Stimulated activated CD4-positive, alpha-beta T cell treated with anti-CD3 and anti-CD28 coated beads, Interleukin-1b, Interleukin-23, amount 100 ng/mL, for 4 hours (primary cell): ENCODE results near the gene CD164L2.
A peak's percentile ranks its signal among the peaks of the same experiment; 100 is the strongest.
"Not testable (repeated sequence)": the region's sequence is repeated elsewhere in the genome, so short reads cannot be mapped to it uniquely, and the experiment has no call there.

Experiments used
- DNase-seq, 2 donors: peaks; one replicate each; pipeline ENCODE4 v3.0.0-alpha.2; 2020; ENCODE audit warnings: low read depth in 2 of 2

CD164L2 gene

DNA sequence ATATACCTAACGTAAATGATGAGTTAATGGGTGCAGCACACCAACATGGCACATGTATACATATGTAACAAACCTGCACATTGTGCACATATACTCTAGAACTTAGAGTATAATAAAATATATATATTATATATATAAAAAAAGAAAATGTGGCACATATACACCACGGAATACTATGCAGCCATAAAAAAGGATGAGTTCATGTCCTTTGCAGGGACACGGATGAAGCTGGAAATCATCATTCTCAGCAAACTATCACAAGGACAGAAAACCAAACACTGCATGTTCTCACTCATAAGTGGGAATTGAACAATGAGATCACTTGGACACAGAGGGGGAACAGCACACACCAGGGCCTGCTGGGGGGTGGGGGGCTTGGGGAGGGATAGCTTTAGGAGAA, 1.7 kb upstream of the CD164L2 start:
- not testable (repeated sequence) for DNase-seq

DNA sequence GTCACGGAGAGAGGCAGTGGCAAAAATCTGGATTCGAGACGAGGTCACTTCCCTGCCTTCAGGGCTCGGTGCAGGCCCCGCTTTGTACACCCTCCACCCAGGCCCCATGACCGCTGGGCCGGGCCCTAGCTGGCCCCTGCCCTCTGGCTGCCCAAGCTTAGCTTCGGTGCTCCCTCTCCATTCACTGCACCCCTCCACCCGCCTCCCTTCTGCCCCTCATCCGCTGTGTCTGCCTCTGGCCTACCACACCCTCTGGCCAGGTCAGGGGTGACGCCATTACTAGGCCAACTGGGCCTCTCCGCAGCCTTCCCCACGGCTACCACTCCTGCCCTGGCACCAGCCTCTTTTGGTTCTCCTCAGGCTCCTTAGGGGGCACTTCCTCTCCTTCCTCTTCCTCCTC, 528 bp upstream of the CD164L2 start:
- no peak for DNase-seq

DNA sequence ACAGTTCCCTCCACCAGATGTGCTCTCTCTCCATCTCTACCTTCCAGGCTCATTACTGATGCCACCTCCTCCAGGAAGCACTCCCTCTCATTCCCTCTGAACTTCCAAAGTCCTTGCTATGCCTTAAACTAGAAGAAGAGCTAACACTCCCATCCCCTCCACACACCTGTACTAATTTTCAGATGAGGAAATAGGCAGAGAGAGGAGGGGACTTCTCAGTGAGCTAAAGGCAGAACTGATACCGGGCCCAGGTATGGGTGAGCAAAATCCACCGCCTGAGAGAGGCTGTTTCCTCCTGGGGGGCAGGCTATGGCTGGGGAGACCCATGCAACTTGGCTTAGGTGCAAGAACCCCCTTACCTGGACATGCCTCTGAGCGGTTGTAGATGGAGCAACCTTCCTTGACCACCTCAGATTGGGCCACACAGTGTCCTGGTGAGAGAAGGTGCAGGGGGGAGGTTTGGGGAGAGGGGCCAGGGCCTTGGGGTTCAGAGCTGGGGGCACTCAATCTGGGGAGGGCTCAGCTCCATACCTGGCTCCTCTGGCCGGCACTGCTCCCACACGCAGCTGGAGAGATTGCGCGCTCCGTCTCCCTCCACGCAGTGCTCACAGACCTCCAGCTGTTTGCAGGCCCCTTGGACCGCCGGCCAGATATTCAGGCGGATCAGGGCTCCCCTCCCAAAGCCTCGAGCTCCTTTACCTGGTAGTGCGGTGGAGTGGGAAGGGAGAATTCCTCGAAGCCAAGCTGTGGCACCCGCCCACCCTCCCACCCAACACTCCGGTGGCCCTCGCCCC, 967 bp downstream of the CD164L2 start:
- no peak for DNase-seq

DNA sequence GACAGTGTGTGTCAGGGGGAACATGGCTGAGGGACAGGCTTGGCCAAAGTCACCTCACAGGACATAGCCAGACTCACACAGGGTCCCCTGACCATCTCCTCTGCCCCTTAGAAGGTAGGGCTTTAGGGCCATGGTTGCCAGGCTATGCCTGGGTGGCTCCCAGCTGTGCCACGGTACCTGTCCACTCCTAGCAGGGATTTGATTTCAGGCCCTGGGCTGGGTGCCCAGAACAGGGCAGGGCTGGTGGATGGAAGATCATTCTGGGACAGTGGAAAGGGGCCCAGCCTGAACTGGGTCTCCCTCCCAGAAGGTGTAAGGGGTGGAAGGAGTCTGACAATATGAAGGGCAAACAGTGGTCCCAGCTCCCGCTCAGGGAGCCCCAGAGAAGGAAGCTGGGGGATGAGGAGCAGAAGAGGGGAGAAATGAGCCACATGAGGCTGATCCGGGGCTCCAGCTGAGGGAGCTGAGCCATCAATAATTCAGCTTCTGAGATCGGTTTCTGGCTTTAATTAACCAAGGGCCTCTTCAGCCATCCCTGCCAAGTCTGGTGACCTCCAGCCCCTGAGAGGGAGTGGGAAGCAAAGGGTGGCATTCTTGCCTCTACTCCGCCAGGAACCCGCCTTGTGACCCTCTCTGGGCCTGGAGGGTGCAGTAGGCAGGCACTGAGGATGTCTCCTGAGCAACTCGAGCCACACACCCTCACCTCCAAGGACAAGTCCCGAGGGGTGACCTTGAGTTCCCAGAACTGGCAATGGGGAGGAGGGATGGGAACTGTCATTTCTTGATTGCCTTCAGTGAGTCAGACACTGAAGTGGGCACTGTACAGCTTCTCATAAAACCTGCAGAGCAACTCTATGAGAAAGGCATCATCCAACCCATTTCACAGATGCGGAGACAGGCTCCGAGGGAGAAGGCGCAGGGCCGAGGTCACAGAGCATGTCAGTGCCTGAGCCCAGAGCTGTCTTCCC, 2.1 kb downstream of the CD164L2 start:
- no peak for DNase-seq

DNA sequence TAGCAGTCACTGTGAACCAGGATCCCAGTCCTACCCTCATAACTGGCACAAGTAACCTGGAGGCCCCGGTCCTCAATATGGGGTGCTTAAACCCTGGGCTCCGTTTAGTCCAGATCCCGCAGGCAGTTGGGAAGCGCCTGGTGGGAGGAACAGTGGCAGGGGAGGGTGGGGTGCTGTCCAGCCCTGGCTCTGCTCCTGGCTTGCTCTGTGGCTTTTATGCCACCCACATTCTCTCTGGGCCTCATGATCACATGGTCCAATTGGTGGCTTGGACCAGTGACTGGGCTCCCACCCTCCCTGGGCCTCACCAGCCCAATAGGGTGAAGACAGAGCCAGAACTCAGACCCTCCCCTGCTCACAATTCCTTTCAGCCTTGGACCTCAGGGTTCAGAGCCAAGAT, 2.9 kb downstream of the CD164L2 start:
- no peak for DNase-seq

DNA sequence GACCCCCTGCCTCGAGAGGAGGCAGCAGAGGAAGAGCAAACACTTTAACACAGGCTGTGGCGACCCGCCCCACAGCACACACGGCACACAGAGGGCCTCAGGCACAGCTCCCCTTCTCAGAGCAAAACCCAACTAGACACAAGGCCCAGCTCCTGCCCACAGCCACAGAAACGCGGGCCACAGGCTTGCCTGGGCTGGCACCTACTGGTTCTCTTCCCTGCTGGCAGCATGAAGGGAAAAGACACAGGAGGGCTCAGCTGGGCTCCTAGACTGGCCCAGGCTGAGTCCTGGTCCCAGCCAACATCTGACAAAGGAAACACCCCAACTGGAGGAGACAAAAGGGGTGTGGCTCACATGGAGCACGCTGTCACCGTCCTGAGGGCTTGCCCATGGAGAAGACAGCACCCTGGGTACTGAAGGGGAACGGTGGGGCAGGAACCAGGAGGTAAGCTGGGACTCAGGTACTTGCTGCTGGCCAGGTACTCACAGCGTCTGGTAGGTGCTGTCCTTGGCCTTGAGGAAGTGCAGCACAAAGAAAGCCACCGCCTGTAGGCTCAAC, 3.5 kb downstream of the CD164L2 start:
- no peak for DNase-seq

DNA sequence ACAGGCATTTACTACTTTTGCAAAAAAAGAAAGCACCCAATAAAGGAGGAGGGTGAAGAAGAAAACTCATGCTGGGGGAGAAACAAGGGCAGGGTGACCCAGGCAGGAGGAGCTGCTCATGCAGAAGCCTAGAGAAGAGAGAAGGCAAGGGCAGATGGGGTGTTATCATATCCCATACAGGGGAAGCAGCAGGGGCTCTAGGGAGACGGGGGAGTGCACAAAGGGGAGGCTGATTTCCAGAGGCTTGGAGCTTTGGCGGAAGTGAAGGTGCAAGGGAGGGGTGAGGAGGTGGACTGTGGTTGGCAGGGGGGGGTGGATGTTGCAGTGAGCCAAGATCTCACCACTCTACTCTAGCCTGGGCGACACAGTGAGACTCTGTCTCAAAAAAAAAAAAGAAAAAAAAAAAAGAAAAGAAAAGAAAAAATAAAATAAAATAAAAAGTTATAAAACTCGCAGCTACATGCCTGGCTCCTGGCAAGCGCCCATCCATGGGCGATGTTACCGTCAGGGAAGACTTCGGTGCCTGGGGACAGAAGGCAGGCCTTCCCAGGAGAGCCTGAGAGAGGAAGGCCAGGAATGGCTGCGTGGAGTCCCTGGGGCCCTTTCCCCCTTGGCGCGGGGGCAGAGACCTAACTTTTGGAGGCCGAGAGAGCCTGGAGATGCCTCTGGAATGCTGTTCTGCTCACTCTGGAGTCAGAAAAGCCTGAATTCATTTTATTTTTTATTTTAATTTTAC, 5.2 kb downstream of the CD164L2 start:
- no peak for DNase-seq

DNA sequence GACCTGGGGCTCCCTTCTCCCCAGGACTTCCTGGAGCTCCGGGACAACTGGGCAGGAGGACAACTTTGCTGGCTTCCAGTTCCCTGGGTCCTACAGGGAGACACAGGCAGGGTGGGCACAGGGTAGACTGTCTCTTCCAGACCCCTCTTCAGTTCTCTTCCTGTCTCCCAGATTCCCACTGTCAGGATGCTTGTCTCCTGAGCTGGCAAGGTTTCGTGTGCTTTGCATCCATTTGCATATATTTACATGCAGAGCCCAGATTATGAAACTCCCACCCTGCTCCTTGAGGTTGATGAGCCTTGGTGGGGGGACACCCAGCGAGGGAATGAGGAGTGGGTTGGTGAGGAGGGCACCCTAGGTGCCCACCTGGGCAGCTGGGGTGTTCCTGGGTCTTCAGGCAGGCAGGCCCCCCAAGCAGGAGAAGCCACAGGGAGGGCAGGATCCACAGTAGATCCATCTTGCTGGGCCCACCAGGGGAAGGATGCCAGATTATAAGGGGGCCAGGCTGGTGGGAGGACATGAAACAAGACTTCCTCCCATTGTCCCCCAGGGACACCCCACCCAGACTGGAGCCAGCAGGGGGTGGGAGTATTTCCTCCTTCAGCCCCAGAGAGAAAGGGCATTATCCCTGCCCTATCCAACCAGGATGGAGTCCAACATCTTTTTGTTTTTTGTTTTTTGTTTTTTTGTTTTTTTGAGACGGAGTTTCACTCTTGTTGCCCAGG, 8.6 kb downstream of the CD164L2 start, which contains the start of gene FCN3:
FCN3 (minus strand) TSS at position 463 of the 725 bp plus-strand sequence; CDS start at position 457, 6 bp downstream.
- DNase-seq, result no peak

DNA sequence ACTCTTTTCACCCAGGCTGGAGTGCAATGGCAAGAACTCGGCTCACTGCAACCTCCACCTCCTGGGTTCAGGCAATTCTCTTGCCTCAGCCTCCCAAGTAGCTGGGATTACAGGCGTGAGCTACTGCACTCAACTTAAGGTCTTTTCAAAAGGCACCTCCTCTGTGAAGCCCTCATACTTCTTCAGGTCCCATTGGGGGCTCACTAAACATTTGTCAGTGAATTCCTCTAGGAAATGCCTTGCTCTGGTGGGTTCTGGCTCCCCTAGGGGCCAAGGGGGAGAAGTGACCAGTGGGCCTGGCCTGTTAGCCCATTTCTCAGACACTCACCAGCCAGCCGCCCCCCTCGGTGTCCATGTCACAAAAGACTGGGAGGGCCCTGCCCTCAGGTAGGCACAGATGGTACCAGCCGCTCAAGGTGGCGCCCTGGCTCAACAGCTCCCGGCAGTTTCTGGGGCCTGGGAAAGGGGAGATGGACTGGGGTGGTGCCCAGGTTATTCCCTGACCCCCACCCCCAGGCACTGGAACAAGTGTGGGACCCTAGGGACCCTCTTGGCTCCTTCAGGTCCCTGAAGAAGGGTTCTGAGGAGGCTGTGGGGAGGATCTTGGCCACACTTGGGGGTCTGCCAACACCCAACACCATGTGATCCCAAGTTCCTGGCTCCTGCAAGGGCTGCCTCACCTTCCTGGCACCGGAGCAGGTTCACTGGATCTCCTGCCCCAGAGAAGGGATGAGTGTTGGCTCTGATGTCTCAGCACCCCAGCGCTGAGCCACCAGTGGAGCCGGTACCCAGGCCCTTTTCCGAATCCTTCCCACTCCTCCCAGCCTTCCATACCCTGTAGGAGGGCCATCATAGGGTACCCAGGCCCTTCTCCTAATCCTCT, 10.1 kb downstream of the CD164L2 start:
- no peak for DNase-seq

DNA sequence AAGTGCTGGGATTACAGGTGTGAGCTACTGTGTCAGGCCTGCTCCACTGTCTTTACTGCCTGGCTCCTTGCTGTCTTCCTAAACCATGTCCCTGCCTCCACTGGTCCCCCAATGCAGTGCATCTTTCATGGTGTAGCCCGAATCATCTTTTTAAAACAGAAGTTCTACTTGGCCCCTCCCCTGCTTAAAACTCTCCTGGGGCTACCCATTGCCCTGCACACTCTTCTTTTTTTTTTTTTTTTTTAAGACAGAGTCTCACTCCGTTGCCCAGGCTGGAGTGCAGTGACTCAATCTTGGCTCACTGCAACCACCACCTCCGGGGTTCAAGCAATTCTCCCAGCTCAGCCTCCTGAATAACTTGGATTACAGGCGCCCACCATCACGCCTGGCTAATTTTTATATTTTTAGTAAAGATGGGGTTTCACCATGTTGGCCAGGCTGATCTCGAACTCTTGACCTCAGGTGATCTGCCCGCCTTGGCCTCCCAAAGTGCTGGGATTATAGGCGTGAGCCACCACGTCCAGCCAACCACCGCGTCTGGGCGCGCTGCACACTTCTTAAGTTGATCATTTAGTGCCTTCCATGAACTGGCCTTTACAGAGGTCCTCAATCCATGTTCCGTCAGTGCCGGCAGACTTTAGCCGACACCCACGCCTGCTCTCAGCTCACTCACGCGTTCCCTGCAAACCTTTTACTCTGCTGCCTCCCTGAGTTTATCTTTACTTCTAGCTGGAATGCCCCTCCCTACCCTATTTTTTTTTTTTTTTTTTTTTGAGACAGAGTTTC, 10.9 kb downstream of the CD164L2 start:
- no peak for DNase-seq

DNA sequence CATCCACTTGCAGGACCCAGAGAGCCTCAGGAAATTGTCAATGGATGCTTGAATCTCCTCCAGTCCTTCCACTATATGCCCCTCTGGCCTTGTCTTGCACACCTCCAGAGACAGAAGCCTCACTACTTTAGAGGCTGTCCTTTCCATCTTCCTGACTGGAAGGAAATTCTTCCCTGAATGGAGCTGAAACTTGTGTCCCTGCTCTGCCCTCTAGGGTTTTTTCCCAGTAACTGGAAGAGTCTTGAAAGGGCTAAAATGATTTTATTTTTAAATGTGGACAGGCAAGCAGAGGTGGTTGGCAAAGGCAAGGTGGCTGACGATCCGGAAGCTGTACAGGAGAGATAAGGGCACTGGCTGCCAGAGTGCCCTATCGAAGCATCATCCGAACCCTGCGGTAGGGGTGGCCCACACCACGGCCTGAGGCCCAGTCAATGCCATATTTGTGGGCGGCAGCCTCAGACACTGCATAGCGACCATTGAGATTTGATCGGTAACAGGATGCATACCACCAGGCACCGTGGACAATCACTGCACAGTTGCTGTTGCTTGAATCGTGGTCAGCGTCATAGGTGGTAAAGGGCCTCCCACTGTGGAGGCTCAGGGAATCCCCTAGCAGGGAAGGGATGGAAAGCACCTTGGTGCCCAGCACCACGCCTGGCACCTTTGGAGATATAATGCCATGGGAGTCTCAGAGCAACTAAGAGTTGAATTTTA, 14.1 kb downstream of the CD164L2 start:
- DNase-seq, result no peak

DNA sequence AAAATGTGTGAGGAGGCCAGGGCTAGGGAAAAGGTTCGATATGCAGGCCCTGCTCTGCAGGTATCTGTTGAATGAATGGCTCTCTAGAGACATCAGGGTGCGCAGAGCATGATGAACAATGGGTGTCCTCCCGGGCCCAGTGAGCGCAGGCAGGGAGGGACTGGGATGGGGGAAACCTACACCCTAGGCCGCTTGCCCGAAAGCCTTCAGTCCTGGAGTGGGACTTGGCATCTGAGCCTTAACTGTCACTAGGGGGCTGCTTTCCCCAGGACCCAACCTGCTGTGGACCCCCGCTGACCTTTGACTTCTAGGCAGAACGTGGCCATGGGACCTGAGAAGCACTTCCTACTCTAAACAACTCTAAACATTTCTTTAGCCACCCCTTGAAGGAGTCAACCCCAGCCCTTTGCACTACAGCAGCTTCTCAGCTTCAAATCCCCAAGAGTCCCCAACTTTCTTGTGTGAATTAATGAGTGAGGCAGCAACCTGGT, 15.9 kb downstream of the CD164L2 start:
- DNase-seq, result no peak

DNA sequence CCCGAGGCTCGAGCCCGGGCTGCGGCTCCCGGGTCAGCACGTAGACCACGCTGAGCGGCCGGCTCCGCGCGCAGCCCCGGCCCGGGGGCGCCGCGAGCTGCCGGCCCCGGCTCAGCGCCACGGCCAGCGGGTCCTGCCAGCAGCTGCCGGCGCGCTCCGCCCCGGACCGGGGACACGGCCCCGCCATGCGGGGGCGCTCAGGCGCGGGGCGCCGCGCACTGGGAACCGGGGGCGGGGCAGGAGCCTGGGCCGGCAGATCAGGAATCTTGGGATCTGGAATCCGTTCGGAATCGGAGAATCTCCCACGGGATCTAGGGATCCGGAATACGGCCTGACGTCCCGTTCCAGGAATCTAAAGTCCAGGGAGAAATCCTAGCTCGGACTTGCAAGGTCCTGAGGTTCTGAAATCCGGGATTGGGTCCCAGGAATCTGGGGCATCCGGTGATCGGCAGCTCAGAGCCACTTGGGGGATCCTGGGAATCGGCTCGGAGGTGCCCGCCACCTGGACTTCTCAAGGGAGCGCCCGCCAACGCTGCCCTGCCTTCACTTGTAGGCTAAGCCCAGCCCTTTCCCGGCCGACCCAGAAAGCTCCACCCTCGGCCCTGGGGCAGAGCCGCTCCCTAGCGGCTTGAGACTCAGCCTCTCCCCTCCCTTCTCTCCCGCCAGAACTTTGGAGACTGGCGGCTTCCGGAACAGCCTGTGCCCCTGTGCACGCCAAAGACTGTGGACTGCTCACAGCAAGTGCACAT, 16.5 kb downstream of the CD164L2 start, which contains the start of gene MAP3K6:
MAP3K6 (minus strand) TSS at position 551 of the 749 bp plus-strand sequence; CDS start at position 187, 364 bp downstream.
- no peak for DNase-seq

DNA sequence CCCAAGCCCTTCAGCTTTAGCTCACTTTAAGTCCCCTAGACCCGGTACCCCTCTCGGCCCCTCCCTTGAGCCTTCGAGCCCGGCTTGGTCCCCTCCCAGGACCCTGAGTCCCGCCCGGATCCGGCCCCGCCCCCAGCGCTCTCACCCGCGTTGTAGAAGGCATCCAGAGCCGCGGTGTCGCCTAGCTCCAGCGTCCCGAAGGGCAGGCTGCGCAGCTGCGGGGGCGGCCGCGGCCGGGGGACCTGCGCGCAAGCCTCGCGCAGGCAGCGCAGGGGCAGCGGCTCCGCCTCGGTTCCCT, 17.1 kb downstream of the CD164L2 start:
- DNase-seq, result peak; percentile 40 to 67

DNA sequence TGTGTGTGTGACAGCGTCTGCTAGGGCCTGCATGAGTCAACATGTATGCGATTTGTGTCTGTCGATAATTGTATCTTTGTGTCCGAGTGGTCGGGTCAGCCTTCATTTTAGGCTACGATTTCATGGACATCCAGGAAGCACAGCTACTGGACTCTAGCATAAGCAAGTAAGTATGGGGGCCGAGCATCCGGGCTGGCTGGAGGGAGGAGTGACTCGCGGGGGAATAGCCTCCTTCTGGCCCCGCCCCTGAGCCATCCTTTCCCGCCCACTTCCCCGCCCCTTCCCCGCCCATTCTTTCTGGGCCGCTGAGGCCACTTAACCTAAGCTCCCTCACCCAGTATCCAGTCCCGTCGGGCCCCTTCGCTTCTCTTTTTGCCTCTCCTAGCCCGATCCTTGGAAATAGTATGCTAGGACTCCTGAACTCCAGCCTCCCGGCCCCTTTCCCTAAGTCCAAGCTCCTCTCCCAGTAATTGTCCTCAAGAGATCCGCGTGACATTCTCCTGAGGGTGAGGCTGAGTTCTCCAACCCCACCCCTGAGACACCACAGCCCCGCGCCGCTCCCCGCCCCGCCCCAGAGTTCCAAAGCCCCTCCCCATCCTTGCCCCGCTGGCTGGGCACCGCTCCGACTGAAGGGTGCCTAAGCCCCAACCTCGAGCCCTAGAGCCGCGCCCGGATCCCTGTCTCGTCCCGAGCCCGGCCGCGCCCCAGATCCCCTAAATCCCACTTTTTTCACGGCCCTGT, 17.6 kb downstream of the CD164L2 start:
- peak; percentile 67 to 74 for DNase-seq

DNA sequence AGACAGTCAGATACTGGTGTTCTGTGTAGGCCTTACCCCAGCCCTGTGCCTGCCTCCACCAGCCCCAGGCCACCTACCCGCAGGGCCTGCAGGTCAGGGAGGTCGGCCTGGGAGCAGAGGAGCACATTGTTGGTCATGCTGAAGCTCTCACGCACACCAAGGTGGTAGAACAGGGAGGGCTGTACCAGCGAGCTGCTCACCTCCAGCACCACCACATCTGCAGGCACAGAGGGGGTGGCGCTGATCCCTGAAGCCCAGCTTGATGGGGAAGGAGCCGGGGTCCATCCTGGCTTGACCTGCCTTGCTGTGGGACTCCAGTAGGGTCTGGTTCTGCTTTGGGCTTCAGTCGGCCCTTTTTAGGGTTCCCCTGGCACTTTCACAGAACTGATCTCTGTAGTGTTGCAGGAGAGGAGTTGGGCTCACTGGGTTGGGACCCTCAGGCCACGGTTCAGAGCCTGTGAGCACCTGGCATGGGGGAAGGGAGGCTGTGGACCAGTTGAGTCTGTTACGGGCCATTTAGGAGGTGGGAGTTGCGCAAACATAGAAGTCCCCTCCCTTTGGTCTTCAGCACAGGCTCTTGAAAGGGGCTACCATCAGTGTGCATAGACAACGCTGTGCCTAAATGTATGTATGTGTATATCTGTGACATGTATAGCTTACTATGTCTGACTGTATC, 18.3 kb downstream of the CD164L2 start:
- DNase-seq, result no peak
